ENCODE results near the gene COPS6.
"Not testable (repeated sequence)": the region's sequence is repeated elsewhere in the genome, so short reads cannot be mapped to it uniquely, and the experiment has no call there.

The COPS6 gene

DNA sequence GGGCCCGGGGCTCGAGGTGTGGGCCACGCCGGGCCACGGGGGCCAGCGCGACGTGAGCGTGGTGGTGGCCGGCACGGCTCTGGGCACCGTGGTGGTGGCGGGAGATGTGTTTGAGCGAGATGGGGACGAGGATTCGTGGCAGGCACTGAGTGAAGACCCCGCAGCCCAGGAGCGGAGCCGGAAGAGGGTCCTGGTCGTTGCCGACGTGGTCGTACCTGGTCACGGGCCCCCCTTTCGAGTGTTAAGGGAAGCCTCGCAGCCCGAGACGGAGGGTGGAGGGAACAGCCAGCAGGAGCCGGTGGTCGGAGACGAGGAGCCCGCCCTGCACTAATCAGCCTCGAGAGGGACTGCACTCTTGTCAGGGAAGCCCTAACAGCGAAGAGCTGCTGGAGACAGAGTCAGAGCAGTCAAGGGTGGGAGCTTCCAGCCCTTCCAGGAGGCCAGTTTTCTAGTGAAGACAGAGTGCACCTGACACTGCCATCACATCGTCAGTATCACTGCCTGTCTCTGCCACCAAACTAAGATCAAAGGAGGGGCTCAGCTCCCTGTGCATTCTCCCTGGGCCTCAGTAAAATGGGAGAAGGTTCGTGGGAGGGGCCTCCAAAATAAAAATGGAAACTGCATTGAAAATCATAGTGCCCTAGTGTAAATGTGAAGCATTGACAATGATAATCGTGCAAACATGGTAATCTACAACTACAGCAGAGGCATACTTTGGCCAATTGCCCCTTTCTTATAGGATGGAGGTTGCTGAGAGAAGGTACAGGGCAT, 39.3 kb downstream of the COPS6 start:
- no peak for DNase-seq

DNA sequence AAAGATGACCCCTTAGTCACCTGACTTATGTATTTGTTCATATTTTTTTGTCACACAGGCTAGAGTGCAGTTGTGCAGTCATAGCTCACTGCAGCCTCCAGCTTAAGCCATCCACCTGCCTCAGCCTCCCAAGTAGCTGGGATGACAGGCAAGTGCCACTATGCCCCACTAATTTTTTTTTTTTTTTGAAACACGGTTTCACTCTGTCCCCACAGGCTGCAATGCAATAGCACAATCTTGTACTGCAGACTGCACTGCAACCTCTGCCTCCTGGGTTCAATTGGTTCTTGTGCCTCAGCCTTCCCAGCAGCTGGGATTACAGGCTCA, 39.8 kb downstream of the COPS6 start:
- no peak for DNase-seq

DNA sequence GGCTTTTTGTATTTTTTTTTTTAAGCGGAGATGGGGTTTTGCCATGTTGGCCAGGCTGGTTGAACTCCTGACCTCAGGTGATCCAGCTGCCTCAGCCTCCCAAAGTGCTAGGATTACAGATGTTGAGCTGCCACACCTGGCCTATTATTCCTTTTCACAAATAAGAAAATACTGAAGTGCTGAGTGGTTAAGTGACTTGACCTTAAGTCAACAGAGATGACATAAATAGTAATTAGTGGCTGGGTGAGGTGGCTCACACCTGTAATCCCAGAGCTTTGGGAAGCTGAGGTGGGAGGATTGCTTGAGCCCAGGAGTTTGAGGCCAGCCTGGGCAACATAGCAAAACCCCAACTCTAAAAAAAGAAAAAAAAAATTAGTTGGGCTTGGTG, 41.4 kb downstream of the COPS6 start:
- DNase-seq = not testable (repeated sequence)

DNA sequence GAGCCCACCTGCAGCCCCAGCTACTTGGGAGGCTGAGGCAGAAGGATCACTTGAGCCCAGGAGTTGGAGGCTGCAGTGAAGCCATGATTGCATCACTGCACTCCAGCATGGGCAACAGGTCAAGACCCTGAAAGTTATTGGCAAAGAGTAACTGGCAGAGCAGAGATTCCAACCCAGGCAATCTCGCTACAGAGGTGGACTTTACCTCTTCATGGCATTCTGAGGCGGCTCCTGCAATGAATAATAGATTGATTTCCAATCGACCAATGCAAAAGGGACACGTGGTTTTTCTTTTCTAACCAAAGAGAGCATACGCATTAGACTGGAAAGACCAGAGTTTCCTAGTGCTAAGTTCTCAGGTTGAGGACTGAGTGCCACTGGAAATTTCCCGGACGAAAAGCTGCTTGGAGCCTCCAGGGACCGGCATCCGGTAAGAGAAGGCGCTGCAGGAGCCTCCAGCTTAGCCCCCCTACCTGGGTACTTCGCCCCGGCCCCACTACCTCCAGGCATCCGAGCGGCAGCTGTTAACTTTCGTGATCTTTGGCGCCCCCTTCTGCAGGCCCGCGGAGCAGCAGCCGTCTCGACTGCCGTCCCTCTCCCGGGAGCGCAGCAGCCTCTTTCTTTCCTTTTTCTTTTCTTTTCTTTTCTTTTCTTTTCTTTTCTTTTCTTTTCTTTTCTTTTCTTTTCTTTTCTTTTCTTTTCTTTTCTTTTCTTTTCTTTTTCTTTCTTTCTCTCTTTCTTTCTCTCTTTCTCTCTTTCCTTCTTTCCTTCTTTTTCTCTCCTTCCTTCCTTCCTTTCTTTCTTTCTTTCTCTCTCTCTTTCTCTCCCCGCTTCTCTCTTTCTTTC, 42.1 kb downstream of the COPS6 start:
- peak in 1 of 2 donors; percentile 88 for DNase-seq

DNA sequence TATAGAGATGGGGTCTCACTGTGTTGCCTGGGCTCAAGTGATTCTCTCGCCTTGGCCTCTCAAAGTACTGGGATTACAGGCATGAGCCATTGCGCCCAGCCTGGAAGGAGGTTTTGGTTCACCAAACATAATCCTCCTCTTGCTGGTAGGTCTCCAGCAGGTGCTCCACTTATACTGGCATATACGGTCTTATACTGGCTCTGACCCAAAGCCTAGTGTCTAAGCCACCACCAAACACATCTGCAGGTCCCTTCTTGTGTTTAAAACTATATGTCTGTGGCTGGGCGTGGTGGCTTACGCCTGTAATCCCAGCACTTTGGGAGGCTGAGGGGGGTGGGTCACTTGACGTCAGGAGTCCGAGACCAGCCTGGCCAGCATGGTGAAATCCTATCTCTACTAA, 43.4 kb downstream of the COPS6 start:
- DNase-seq = no peak

DNA sequence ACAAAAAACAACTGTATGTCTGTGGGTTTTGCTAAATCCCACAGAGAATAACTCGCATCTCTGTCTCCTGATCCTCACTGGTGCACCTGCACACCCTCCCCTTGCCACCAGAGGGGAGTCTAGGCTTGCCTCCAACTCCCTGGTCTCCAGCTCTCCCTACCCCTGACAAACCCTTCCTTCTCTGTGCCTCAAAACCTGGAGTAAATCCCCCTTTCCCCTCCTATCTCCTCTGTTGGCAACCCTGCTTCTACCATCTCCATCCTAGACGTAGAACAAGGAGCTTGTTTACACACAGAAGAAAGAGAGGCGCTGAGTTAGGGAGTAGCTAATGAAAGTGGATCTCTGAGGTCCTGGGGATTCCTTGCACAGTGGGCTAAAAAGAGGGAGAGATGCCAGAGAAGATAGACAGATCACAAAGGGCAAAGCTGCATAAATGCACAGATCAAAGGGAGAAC, 44.0 kb downstream of the COPS6 start:
- DNase-seq = peak; percentile 51 to 73

DNA sequence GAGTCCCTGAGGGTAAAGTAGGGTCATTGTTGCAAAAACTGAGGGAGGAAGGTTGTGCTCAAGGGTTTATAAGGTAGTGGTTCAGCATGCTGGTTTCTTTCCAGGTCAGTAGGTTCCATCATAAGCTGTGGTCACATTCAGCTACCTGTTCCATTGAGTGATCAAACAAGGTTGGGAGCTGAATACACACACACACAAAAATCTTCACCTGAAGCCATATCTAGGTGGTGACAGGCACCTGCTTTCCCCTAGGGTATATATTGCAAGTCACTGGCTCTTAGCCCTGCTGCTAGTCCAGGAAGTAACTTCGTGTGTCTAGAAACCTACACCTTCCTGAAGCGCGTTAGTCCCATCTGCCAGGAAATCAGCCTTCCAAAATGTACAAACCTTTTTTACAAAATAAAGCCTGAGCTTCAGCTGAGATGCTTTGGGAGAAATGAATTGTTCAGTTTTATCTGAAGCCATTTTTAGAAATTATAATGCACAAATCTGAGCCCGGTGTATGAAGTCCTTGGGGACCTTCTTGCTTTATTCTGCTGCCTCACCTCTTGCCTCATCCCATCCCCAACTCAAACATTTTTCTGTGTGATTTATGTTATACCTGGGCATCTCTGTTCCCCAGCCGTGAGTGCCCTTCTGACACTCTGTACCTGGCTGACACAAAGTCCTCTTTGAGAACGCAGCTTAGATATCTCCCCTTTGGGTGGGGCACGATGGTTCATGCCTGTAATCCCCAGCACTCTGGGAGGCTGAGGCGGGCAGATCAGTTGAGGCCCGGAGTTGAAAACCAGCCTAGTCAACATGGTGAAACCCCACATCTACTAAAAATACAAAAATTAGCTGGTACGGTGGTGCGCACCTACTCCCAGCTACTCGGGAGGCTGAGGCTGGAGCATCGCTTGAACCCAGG, 49.3 kb downstream of the COPS6 start:
- DNase-seq = no peak

DNA sequence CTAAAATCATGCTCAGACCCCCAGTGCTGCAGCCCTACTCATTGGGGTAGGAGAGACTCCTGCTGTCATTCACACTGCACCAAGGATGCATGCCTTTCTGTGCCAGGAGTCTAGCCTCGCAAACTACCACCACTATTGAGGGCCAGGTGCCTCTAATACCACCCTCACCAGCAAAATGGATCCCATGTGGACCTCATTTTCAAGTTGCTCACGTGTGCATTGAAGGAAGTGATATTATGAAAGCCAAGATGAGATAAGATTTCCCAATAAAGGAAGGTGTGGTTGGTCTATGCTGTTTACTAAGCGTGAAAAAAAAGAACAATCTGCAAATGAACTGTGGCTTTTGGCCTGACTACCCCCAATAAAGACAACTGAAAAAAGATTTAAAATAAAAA, 52.8 kb downstream of the COPS6 start:
- no peak for DNase-seq
